HCT116 (cell line): ENCODE data around the gene SIRPD. TPM values are rescaled to one million over a fixed set of nuclear protein-coding genes. Genes with fewer than 3 reads are reported as not detected.

Source experiments
- ATAC-seq: fragments of 200-7000 bp; cut with Tn5 transposase; 2 replicates; pipeline ENCODE4 v1.9.1; 2020; ENCODE audit warnings: mild to moderate bottlenecking, moderate library complexity
- BruUV-seq: library from RNA; stranded (reverse); fragments of 400-500 nt; replicated peaks from 2 replicates; lab custom pipeline; 2021; lab: Mats Ljungman, UMichigan
- CTCF ChIA-PET: fragments of 300-600 bp; sonication (Branson Sonifier 250); formaldehyde crosslinking; loops from one replicate; lab custom pipeline; 2021; ENCODE audit warnings: antibody characterized with exemption; lab: Charles Lee
- POLR2A ChIA-PET: fragments of 300-600, 350-600 bp; sonication (Branson Sonifier 250); formaldehyde crosslinking; loops from one replicate; lab custom pipeline; 2021; ENCODE audit warnings: antibody characterized with exemption; lab: Charles Lee
- RAD21 ChIA-PET, 2 experiments: fragments of 300-600 bp; sonication (Branson Sonifier 250); formaldehyde crosslinking; loops; one replicate each; lab custom pipeline; 2023; ENCODE audit warnings: low total read pairs in 2 of 2; ENCODE audit not compliant: uncharacterized antibody in 2 of 2, unreplicated experiment in 2 of 2, low non-redundant PET in 1 of 2; lab: Charles Lee
- DNase-seq: peaks from one replicate; pipeline ENCODE4 v3.0.0-alpha.2; 2010; ENCODE audit warnings: low read depth, low spot score
- H2AFZ ChIP-seq: fragments of 200-600 bp; shearing (Covaris generic), sonication (generic); 2 replicates; pipeline ENCODE4 v1.6.1; 2017; ENCODE audit warnings: low read depth, mixed run types, mixed read lengths, antibody characterized with exemption, low read length; ENCODE audit not compliant: poor library complexity, severe bottlenecking
- H3K27ac ChIP-seq: 2 replicates; pipeline ENCODE4 v1.5.1; 2012; ENCODE audit warnings: low read depth, low read length
- H3K27me3 ChIP-seq: fragments of 200-600 bp; sonication (generic); 2 replicates; pipeline ENCODE4 v1.6.1; 2016; ENCODE audit warnings: mixed run types, low read length, mixed read lengths; ENCODE audit not compliant: insufficient read depth
- H3K36me3 ChIP-seq, 2 experiments: fragments of 200-500 bp in 1 of 2; fragments of 200-600 bp in 1 of 2; sonication (Bioruptor generic) in 1 of 2; sonication (generic) in 1 of 2; 2 replicates each; pipeline versions ENCODE4 v1.5.1 to v1.6.1; 2014 to 2016; ENCODE audit warnings: low read length in 2 of 2, inconsistent platforms in 1 of 2, mixed read lengths in 1 of 2, mixed run types in 1 of 2; ENCODE audit not compliant: insufficient read depth in 2 of 2, control insufficient read depth in 1 of 2
- H3K4me1 ChIP-seq, 2 experiments: fragments of 200-600 bp in 1 of 2; sonication (generic) in 1 of 2; 2 replicates each; pipeline versions ENCODE4 v1.5.1 to v1.6.1; 2012 to 2017; ENCODE audit warnings: low read length in 2 of 2, inconsistent platforms in 1 of 2, mild to moderate bottlenecking in 1 of 2, mixed read lengths in 1 of 2, mixed run types in 1 of 2, moderate library complexity in 1 of 2; ENCODE audit not compliant: insufficient read depth in 2 of 2, control insufficient read depth in 1 of 2
- H3K4me2 ChIP-seq: fragments of 200-600 bp; sonication (generic); 2 replicates; pipeline ENCODE4 v1.6.1; 2017; ENCODE audit warnings: mixed run types, low read length, mixed read lengths
- H3K4me3 ChIP-seq, 2 experiments: fragments of 200-600 bp in 1 of 2; sonication (generic) in 1 of 2; replicated peaks in 1 of 2; 2 replicates each; pipeline ENCODE4 v1.5.1; 2011 to 2016; ENCODE audit warnings: low read length in 2 of 2, control low read depth in 1 of 2, low read depth in 1 of 2, mild to moderate bottlenecking in 1 of 2, mixed read lengths in 1 of 2, mixed run types in 1 of 2
- H3K79me2 ChIP-seq: fragments of 200-600 bp; sonication (generic); 2 replicates; pipeline ENCODE4 v1.6.1; 2017; ENCODE audit warnings: mild to moderate bottlenecking, mixed run types, low read length, moderate library complexity, mixed read lengths; ENCODE audit not compliant: insufficient read depth
- H3K9ac ChIP-seq: fragments of 200-600 bp; sonication (generic); 2 replicates; pipeline ENCODE4 v1.6.1; 2016; ENCODE audit warnings: low read length, mixed read lengths
- H3K9me2 ChIP-seq: fragments of 200-600 bp; sonication (generic), shearing (Covaris generic); 2 replicates; pipeline ENCODE4 v1.6.1; 2017; ENCODE audit warnings: mixed run types, mild to moderate bottlenecking, moderate library complexity; ENCODE audit not compliant: insufficient read depth
- H3K9me3 ChIP-seq, 2 experiments: fragments of 200-500 bp in 1 of 2; fragments of 200-600 bp in 1 of 2; sonication (Bioruptor generic) in 1 of 2; sonication (generic) in 1 of 2; 2 replicates each; pipeline ENCODE4 v1.6.1; 2014 to 2017; ENCODE audit warnings: low read length in 2 of 2, mixed read lengths in 2 of 2, inconsistent platforms in 1 of 2, low read depth in 1 of 2, mild to moderate bottlenecking in 1 of 2, mixed run types in 1 of 2, moderate library complexity in 1 of 2; ENCODE audit not compliant: control insufficient read depth in 1 of 2, insufficient read depth in 1 of 2
- H4K20me1 ChIP-seq: fragments of 200-600 bp; sonication (generic), shearing (Covaris generic); 2 replicates; pipeline ENCODE4 v1.6.1; 2017; ENCODE audit warnings: mixed run types, mild to moderate bottlenecking, moderate library complexity; ENCODE audit not compliant: insufficient read depth
- ATF3 ChIP-seq: IDR thresholded peaks from 2 replicates; pipeline ENCODE4 v1.6.1; 2012
- CBX3 ChIP-seq: IDR thresholded peaks from 2 replicates; pipeline ENCODE4 v1.6.1; 2012; ENCODE audit warnings: low read depth
- FOSL1 ChIP-seq: IDR thresholded peaks from 2 replicates; pipeline ENCODE4 v1.6.1; 2012; ENCODE audit warnings: low read depth
- JUND ChIP-seq: IDR thresholded peaks from 2 replicates; pipeline ENCODE4 v1.6.1; 2012
- SIN3A ChIP-seq: IDR thresholded peaks from 2 replicates; pipeline ENCODE4 v1.6.1; 2012; ENCODE audit warnings: low read depth
- SRF ChIP-seq: IDR thresholded peaks from 2 replicates; pipeline ENCODE4 v1.6.1; 2012; ENCODE audit warnings: low read depth
- ZFX ChIP-seq: fragments of 450-650 bp; IDR thresholded peaks from 2 replicates; pipeline ENCODE4 v1.6.1; 2017
- ZNF274 ChIP-seq: fragments of 200-500 bp; sonication (Bioruptor generic); IDR thresholded peaks from 2 replicates; pipeline ENCODE4 v1.6.1; 2014; ENCODE audit warnings: mild to moderate bottlenecking, low read depth, low read length, inconsistent platforms
- intact Hi-C: fragments of 100-400 bp; cut with micrococcal nuclease; formaldehyde crosslinking; loops from 2 replicates; pipeline ENCODE4 v1.10.0; 2022
- total RNA-seq: library from RNA; stranded (reverse); gene quantifications from one replicate; pipeline ENCODE4 v1.2.1, GENCODE V29; 2021; ENCODE audit not compliant: unreplicated experiment
- TF ChIP-seq, protein P1 (sequence below): IDR thresholded peaks from 2 replicates; pipeline ENCODE4 v1.6.1; 2012; ENCODE audit warnings: low read depth

SIRPD gene
- total RNA-seq, 1 experiment from 2014 or later = not detected

DNA sequence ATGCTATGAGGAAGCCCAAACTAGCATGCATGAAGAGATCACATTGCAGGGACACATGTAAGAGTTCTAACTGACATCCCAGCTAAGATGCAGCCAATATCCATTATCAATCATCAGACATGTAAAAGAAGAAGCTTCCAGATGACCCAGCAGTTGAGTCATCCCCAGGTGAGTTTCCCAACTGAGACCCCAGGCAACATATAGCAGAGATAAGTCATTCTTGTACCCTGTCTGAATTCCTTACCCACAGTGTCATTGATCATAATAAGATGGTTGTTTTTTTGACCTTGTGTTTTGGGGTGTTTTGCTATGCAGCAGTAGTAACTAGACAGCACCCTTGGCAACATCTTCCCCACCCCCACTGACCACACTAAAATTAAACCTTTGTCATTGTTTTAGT is 18.9 kb downstream of the SIRPD start:
- Histone ChIP-seq H2AFZ (no peak overlapping the region), H3K27ac (no peak overlapping the region), H4K20me1 (no peaks in the 10 kb centered on the region), H3K36me3 (no peaks in the 10 kb centered on the region), H3K4me3 (no peak overlapping the region), H3K79me2 (no peaks in the 10 kb centered on the region), H3K4me2 (no peak overlapping the region), H3K9me3 (no peaks in the 10 kb centered on the region), H3K27me3 (no peaks in the 10 kb centered on the region), H3K9me2 (no peaks in the 10 kb centered on the region), H3K9ac (no peak overlapping the region), H3K4me1 (no peaks in the 10 kb centered on the region)
- ChIA-PET POLR2A (no interaction called here), CTCF (no interaction called here), RAD21 (no interaction called here)
- ATAC-seq = no peak
- TF ChIP-seq SRF (no peak), FOSL1 (no peak), CBX3 (no peak), ZNF274 (no peak), SIN3A (no peak), JUND (no peak)
- BruUV-seq = no TSS peak
- no peak for DNase-seq
- intact Hi-C loops = loop anchor here (10.0 kb wide), 1 partner anchor 196 kb away; no protein-coding TSS in a partner anchor

DNA sequence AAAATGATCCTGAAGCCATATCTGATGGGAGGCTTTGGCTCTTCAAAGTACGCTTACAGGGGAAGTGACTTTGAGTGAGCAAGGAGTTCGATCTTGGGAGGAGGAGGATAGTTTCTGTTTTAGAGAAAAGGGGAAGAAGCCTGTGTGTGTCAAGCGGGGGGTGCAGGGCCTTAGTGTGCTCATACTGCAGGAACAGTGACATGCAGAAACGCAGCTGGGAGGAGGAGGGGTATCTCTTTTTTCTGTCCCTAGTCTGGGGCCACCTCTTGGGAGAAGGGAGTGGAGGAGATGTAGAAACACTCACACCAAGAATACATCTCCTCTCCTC is 19.8 kb downstream of the SIRPD start:
- Histone ChIP-seq H3K9me2 (no peaks in the 10 kb centered on the region), H3K9ac (no peak overlapping the region), H2AFZ (no peak overlapping the region), H3K36me3 (no peaks in the 10 kb centered on the region), H3K9me3 (no peaks in the 10 kb centered on the region), H3K79me2 (no peaks in the 10 kb centered on the region), H3K27ac (no peak overlapping the region), H3K4me3 (no peak overlapping the region), H3K27me3 (no peaks in the 10 kb centered on the region), H3K4me1 (no peaks in the 10 kb centered on the region), H4K20me1 (no peaks in the 10 kb centered on the region), H3K4me2 (no peak overlapping the region)
- CTCF ChIA-PET = no interaction called here
- DNase-seq (no peak), ATAC-seq (no peak)
- POLR2A ChIA-PET = no interaction called here
- BruUV-seq = no TSS peak
- RAD21 ChIA-PET = no interaction called here
- intact Hi-C loops = loop anchor here (10.0 kb wide), 1 partner anchor 197 kb away; no protein-coding TSS in a partner anchor
- no peak for TF ChIP-seq FOSL1
- no peak for TF ChIP-seq ZFX
- TF ChIP-seq, protein P1, sequence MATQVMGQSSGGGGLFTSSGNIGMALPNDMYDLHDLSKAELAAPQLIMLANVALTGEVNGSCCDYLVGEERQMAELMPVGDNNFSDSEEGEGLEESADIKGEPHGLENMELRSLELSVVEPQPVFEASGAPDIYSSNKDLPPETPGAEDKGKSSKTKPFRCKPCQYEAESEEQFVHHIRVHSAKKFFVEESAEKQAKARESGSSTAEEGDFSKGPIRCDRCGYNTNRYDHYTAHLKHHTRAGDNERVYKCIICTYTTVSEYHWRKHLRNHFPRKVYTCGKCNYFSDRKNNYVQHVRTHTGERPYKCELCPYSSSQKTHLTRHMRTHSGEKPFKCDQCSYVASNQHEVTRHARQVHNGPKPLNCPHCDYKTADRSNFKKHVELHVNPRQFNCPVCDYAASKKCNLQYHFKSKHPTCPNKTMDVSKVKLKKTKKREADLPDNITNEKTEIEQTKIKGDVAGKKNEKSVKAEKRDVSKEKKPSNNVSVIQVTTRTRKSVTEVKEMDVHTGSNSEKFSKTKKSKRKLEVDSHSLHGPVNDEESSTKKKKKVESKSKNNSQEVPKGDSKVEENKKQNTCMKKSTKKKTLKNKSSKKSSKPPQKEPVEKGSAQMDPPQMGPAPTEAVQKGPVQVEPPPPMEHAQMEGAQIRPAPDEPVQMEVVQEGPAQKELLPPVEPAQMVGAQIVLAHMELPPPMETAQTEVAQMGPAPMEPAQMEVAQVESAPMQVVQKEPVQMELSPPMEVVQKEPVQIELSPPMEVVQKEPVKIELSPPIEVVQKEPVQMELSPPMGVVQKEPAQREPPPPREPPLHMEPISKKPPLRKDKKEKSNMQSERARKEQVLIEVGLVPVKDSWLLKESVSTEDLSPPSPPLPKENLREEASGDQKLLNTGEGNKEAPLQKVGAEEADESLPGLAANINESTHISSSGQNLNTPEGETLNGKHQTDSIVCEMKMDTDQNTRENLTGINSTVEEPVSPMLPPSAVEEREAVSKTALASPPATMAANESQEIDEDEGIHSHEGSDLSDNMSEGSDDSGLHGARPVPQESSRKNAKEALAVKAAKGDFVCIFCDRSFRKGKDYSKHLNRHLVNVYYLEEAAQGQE = no peak
- no peak for TF ChIP-seq ATF3
